BLaER1 (cell line): ENCODE results near the gene BOC.

Source experiments
- H3K27ac ChIP-seq: shearing (Covaris generic); formaldehyde crosslinking; 2 replicates; pipeline ENCODE4 v1.8.1; 2022
- H3K27me3 ChIP-seq: shearing (Covaris generic); formaldehyde crosslinking; 2 replicates; pipeline ENCODE4 v1.8.1; 2022
- H3K36me3 ChIP-seq: shearing (Covaris generic); formaldehyde crosslinking; 2 replicates; pipeline ENCODE4 v1.8.1; 2022
- H3K4me1 ChIP-seq: shearing (Covaris generic); formaldehyde crosslinking; 2 replicates; pipeline ENCODE4 v1.8.1; 2022
- H3K4me2 ChIP-seq: shearing (Covaris generic); formaldehyde crosslinking; 2 replicates; pipeline ENCODE4 v1.8.1; 2022
- H3K4me3 ChIP-seq: shearing (Covaris generic); formaldehyde crosslinking; 2 replicates; pipeline ENCODE4 v1.8.1; 2022
- H3K9ac ChIP-seq: shearing (Covaris generic); formaldehyde crosslinking; 2 replicates; pipeline ENCODE4 v1.8.1; 2022
- H3K9me3 ChIP-seq: shearing (Covaris generic); formaldehyde crosslinking; 2 replicates; pipeline ENCODE4 v1.8.1; 2022
- H4K20me1 ChIP-seq: shearing (Covaris generic); formaldehyde crosslinking; 2 replicates; pipeline ENCODE4 v1.8.1; 2022
- Cebpa-rat ChIP-seq: shearing (Covaris generic); IDR thresholded peaks from 2 replicates; pipeline ENCODE4 v1.8.1; 2022

BOC gene

DNA sequence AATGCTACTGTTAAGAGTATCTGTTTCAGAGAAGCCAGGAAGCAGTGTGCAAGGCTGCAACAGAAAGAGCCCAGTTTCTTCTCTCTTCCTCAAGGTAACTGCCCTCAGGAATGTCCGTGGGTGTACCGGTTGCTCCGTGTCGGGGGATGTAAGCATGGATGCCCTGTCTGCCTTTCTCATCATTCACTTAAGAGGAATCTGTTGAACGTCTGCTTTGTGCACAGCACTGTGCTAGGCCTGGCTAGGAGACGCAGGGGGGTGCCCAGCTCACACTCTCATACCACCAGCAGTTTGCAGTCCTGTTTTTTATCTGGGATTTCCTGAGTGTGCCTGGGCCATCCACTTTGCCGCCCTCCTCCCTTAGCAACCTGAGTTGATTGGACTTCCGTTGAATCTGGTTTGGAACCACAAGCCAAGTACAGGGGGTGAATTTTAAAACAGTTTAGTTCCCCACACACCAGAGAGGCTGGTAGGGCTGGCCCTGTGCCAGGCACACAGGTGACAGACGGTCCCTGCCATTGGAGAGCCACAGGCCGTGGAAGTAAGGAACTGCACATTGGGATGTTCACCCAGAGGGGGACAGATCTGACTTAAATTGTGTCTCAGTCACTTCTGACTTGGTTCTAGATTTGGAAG is 11.2 kb downstream of the BOC start:
- H3K4me3 ChIP-seq, result no peak overlapping the region
- H4K20me1 ChIP-seq, result no peaks in the 10 kb centered on the region
- no peaks in the 10 kb centered on the region for H3K36me3 ChIP-seq
- no peaks in the 10 kb centered on the region for H3K27me3 ChIP-seq
- peaks cover 29% of the 10 kb centered on the region for H3K4me1 ChIP-seq
- no peaks in the 10 kb centered on the region for H3K9me3 ChIP-seq
- H3K9ac ChIP-seq, result no peak overlapping the region
- peak overlapping the region; percentile 82 for H3K4me2 ChIP-seq
- no peak for TF ChIP-seq Cebpa-rat
- H3K27ac ChIP-seq, result no peak overlapping the region

- Histone ChIP-seq H3K36me3 (no peaks in the 10 kb centered on the region), H3K9me3 (no peaks in the 10 kb centered on the region), H4K20me1 (no peaks in the 10 kb centered on the region), H3K9ac (peak overlapping the region; percentile 32; the same call in 1 of the 2 replicates), H3K4me3 (peak overlapping the region; percentile 21; the same call in 1 of the 2 replicates), H3K27ac (peak overlapping the region; percentile 57; the same call in 1 of the 2 replicates), H3K4me1 (peaks cover 29% of the 10 kb centered on the region), H3K4me2 (peak overlapping the region; percentile 82), H3K27me3 (no peaks in the 10 kb centered on the region)
- no peak for TF ChIP-seq Cebpa-rat
Observed at GRCh38 chr3:113223475-113224281, 12.3 kb downstream of the BOC start.

DNA sequence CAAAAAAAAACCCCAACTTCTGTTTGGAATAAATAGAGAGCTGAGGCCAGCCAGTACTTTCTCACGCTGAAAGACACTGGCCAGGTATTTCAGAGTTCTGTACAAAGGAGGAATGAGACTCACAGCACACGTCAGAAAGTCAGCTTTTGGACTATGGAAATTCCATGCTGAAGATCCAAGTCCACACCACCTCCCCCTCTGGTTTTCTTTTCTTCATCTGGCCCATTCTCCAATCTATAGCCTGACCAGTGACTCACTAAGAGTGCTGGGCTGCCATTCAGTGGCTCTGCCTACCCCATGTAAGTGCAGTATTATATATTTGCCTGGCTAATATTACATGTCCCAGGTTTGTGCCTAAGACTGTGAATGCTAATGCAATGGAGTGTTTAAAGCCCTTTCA is 13.9 kb downstream of the BOC start:
- TF ChIP-seq Cebpa-rat, result no peak
- Histone ChIP-seq H3K27me3 (no peaks in the 10 kb centered on the region), H4K20me1 (no peaks in the 10 kb centered on the region), H3K4me2 (no peak overlapping the region), H3K36me3 (no peaks in the 10 kb centered on the region), H3K4me3 (no peak overlapping the region), H3K9me3 (no peaks in the 10 kb centered on the region), H3K27ac (no peak overlapping the region), H3K9ac (no peak overlapping the region), H3K4me1 (peaks cover 29% of the 10 kb centered on the region)

DNA sequence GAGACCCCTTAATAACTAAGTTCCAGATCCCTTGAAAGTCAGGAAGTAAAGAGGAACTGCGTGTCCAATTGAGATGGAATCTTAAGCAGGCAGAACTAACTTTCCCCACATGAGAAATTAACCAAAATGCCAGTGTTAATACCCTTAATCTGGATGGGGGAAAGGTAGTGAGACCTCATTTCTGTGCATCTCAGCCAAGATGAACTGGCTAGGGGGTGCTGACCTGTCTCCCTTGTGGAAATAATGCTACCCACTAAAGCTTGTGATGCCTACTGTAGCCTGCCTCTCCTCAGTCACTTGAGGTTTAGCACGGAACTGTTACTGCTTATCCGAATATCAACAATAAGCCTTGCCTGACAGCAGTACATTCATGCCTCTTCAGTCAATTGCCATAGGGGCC is 15.1 kb downstream of the BOC start:
- no peaks in the 10 kb centered on the region for H3K27me3 ChIP-seq
- no peak for TF ChIP-seq Cebpa-rat
- peaks cover 29% of the 10 kb centered on the region for H3K4me1 ChIP-seq
- H3K9me3 ChIP-seq, result no peaks in the 10 kb centered on the region
- H3K4me3 ChIP-seq, result no peak overlapping the region
- H3K36me3 ChIP-seq, result no peaks in the 10 kb centered on the region
- H4K20me1 ChIP-seq, result no peaks in the 10 kb centered on the region
- H3K27ac ChIP-seq, result no peak overlapping the region
- no peak overlapping the region for H3K4me2 ChIP-seq
- no peak overlapping the region for H3K9ac ChIP-seq

DNA sequence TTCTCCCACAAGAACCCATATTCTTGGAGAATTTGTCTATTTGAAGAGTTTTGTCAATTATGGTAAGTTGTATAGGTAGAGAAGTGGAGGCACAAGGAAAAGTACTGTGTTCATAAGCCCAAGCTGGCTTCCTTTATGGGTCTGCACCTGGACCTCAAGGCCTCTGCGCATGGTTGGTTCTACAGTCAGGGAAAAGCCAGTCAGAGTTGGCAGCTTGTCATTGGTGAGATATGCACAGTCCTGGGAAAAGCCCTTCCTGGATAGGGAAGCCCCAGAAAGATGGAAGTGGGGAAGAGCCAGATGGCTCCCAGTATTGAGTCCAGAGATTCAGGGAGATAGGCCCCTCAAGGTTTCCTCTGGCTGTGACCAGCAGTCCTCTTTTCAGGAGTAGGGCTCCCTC is 15.8 kb downstream of the BOC start:
- H3K4me2 ChIP-seq, result no peak overlapping the region
- no peak for TF ChIP-seq Cebpa-rat
- H3K27me3 ChIP-seq, result no peaks in the 10 kb centered on the region
- no peaks in the 10 kb centered on the region for H4K20me1 ChIP-seq
- no peaks in the 10 kb centered on the region for H3K36me3 ChIP-seq
- H3K27ac ChIP-seq, result no peak overlapping the region
- H3K9ac ChIP-seq, result no peak overlapping the region
- peaks cover 25% of the 10 kb centered on the region for H3K4me1 ChIP-seq
- H3K9me3 ChIP-seq, result no peaks in the 10 kb centered on the region
- H3K4me3 ChIP-seq, result no peak overlapping the region

GRCh38 chr3:113228498-113229286 is 17.3 kb downstream of the BOC start:
- H3K9ac ChIP-seq, result no peak overlapping the region
- TF ChIP-seq Cebpa-rat, result no peak
- H3K4me1 ChIP-seq, result peaks cover 9% of the 10 kb centered on the region
- no peak overlapping the region for H3K27ac ChIP-seq
- H3K27me3 ChIP-seq, result no peaks in the 10 kb centered on the region
- H3K9me3 ChIP-seq, result no peaks in the 10 kb centered on the region
- no peak overlapping the region for H3K4me3 ChIP-seq
- no peaks in the 10 kb centered on the region for H3K36me3 ChIP-seq
- H4K20me1 ChIP-seq, result no peaks in the 10 kb centered on the region
- no peak overlapping the region for H3K4me2 ChIP-seq

- Histone ChIP-seq H3K27me3 (no peaks in the 10 kb centered on the region), H3K4me1 (no peaks in the 10 kb centered on the region), H3K9ac (no peak overlapping the region), H3K27ac (no peak overlapping the region), H3K4me2 (no peak overlapping the region), H3K36me3 (no peaks in the 10 kb centered on the region), H3K4me3 (no peak overlapping the region), H3K9me3 (no peaks in the 10 kb centered on the region), H4K20me1 (no peaks in the 10 kb centered on the region)
- TF ChIP-seq Cebpa-rat, result no peak
Observed at GRCh38 chr3:113231391-113231790, 20.0 kb downstream of the BOC start.

- Histone ChIP-seq H4K20me1 (no peaks in the 10 kb centered on the region), H3K9me3 (no peaks in the 10 kb centered on the region), H3K36me3 (no peaks in the 10 kb centered on the region), H3K27me3 (no peaks in the 10 kb centered on the region), H3K27ac (no peak overlapping the region), H3K4me2 (no peak overlapping the region), H3K4me3 (no peak overlapping the region), H3K9ac (no peak overlapping the region), H3K4me1 (no peaks in the 10 kb centered on the region)
- TF ChIP-seq Cebpa-rat, result no peak
Observed at GRCh38 chr3:113231827-113232253, 20.5 kb downstream of the BOC start.

DNA sequence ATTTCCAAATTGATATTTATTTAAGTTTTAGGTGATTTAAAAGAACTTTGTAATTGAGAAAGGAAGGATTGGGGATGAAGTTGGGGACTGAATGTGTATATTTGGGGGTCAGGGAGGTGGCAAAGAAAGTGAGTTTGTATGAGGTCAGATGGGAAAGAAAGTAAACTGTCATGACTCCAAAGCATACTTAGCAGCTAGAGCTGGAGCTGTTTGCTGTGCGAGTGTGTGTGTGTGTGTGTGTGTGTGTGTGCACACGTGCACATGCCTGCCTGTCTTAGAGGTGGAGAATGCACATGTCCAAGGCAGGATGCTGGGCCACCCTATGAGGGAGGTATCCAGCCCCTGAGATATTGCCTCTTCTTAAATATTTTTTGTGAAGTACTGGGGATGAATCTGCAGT is 21.0 kb downstream of the BOC start:
- no peak overlapping the region for H3K27ac ChIP-seq
- no peak for TF ChIP-seq Cebpa-rat
- no peak overlapping the region for H3K9ac ChIP-seq

DNA sequence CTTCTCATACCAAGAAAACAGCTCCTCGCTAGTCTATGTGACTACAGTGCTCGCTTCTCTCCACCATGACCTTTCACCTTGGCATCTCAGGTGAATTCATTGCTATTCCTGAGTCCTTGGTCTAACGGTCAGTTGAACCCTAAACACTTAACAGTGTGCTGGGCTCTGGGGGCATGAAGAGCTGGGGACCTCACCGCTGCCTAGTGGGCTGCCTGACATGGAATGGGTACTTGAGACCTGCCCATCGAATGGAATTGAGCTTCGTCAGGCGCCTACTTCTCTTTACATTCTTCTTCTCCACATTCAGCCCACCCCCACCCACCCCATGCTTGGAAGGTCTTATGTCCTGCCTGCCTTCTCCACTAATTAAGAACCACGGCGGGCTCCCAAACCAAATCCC is 22.1 kb downstream of the BOC start:
- no peak overlapping the region for H3K27ac ChIP-seq
- TF ChIP-seq Cebpa-rat, result no peak
- H3K36me3 ChIP-seq, result no peaks in the 10 kb centered on the region
- H3K9me3 ChIP-seq, result no peaks in the 10 kb centered on the region
- no peak overlapping the region for H3K4me3 ChIP-seq
- H3K9ac ChIP-seq, result no peak overlapping the region
- no peaks in the 10 kb centered on the region for H3K4me1 ChIP-seq
- no peak overlapping the region for H3K4me2 ChIP-seq
- H3K27me3 ChIP-seq, result no peaks in the 10 kb centered on the region
- no peaks in the 10 kb centered on the region for H4K20me1 ChIP-seq

More for the DNA sequence above, 21.0 kb downstream of the BOC start:
- Histone ChIP-seq H3K9me3 (no peaks in the 10 kb centered on the region), H3K36me3 (no peaks in the 10 kb centered on the region), H3K4me2 (no peak overlapping the region), H3K27me3 (no peaks in the 10 kb centered on the region), H4K20me1 (no peaks in the 10 kb centered on the region), H3K4me1 (no peaks in the 10 kb centered on the region), H3K4me3 (no peak overlapping the region)
